ENCODE measurements around the gene KIF26A.

Gene KIF26A

GRCh38 chr14:104112113-104112505 lies 26.3 kb upstream of the KIF26A start:
- no peak for DNase-seq (ENCODE audit: extremely low spot score)
- ChIA-PET POLR2A (no interaction called here), CTCF (no interaction called here)
- TF ChIP-seq FOXA1 (IDR thresholded peaks at IDR 0.05) (no peak), SUZ12 (IDR thresholded peaks at IDR 0.05) (no peak), HDGF (IDR thresholded peaks at IDR 0.05; ENCODE audit: borderline replicate concordance) (no peak), TARDBP (IDR thresholded peaks at IDR 0.05) (no peak), NFRKB (IDR thresholded peaks at IDR 0.05) (no peak)

GRCh38 chr14:104112609-104113571 lies 25.5 kb upstream of the KIF26A start:
- POLR2A ChIA-PET, result no interaction called here
- CTCF ChIA-PET, result no interaction called here
- DNase-seq (ENCODE audit: extremely low spot score), result no peak
- no peak for TF ChIP-seq NFRKB (IDR thresholded peaks at IDR 0.05)
- TF ChIP-seq CTBP1 (IDR thresholded peaks at IDR 0.05; ENCODE audit: borderline replicate concordance), result no peak
- TF ChIP-seq PKNOX1 (IDR thresholded peaks at IDR 0.05), result no peak

GRCh38 chr14:104113631-104114420 lies 24.6 kb upstream of the KIF26A start:
- ChIA-PET POLR2A (no interaction called here), CTCF (interaction anchor here (2.6 kb wide), 1 partner anchor 36 kb away, joined by 5 read pairs; no protein-coding TSS in a partner anchor)
- no peak for DNase-seq (ENCODE audit: extremely low spot score)
- TF ChIP-seq FOXA1 (IDR thresholded peaks at IDR 0.05) (no peak), SUZ12 (IDR thresholded peaks at IDR 0.05) (no peak), BHLHE40 (IDR thresholded peaks at IDR 0.05; ENCODE audit: borderline replicate concordance) (no peak), FOXK2 (IDR thresholded peaks at IDR 0.05) (no peak), TARDBP (IDR thresholded peaks at IDR 0.05) (no peak), ARNT (IDR thresholded peaks at IDR 0.05) (no peak), LEF1 (IDR thresholded peaks at IDR 0.05; ENCODE audit: borderline replicate concordance) (no peak), CTBP1 (IDR thresholded peaks at IDR 0.05; ENCODE audit: borderline replicate concordance) (no peak), ZNF384 (IDR thresholded peaks at IDR 0.05) (no peak), SP1 (IDR thresholded peaks at IDR 0.05) (no peak), FOXM1 (IDR thresholded peaks at IDR 0.05; ENCODE audit: borderline replicate concordance) (no peak), L3MBTL2 (conservative IDR thresholded peaks at IDR 0.05) (no peak), PKNOX1 (IDR thresholded peaks at IDR 0.05) (no peak), NFRKB (IDR thresholded peaks at IDR 0.05) (no peak), ELF4 (IDR thresholded peaks at IDR 0.05) (no peak), HDGF (IDR thresholded peaks at IDR 0.05; ENCODE audit: borderline replicate concordance) (no peak)

- no peak for TF ChIP-seq ZNF384 (IDR thresholded peaks at IDR 0.05)
- TF ChIP-seq SUZ12 (IDR thresholded peaks at IDR 0.05), result no peak
- TF ChIP-seq ARNT (IDR thresholded peaks at IDR 0.05), result no peak
- TF ChIP-seq FOXK2 (IDR thresholded peaks at IDR 0.05), result no peak
- TF ChIP-seq TARDBP (IDR thresholded peaks at IDR 0.05), result no peak
- no peak for TF ChIP-seq ELF4 (IDR thresholded peaks at IDR 0.05)
- TF ChIP-seq CTBP1 (IDR thresholded peaks at IDR 0.05; ENCODE audit: borderline replicate concordance), result no peak
- TF ChIP-seq LEF1 (IDR thresholded peaks at IDR 0.05; ENCODE audit: borderline replicate concordance), result no peak
- no peak for TF ChIP-seq BHLHE40 (IDR thresholded peaks at IDR 0.05; ENCODE audit: borderline replicate concordance)
- TF ChIP-seq NFRKB (IDR thresholded peaks at IDR 0.05), result no peak
- TF ChIP-seq FOXA1 (IDR thresholded peaks at IDR 0.05), result no peak
- TF ChIP-seq FOXM1 (IDR thresholded peaks at IDR 0.05; ENCODE audit: borderline replicate concordance), result no peak
- TF ChIP-seq HDGF (IDR thresholded peaks at IDR 0.05; ENCODE audit: borderline replicate concordance), result no peak
- TF ChIP-seq SP1 (IDR thresholded peaks at IDR 0.05), result no peak
- POLR2A ChIA-PET, result no interaction called here
- no peak for DNase-seq (ENCODE audit: extremely low spot score)
- CTCF ChIA-PET, result interaction anchor here (2.6 kb wide), 1 partner anchor 37 kb away, joined by 5 read pairs; no protein-coding TSS in a partner anchor
Measured at GRCh38 chr14:104114421-104115130, 23.8 kb upstream of the KIF26A start.

GRCh38 chr14:104115131-104115600 lies 23.2 kb upstream of the KIF26A start:
- TF ChIP-seq SUZ12 (IDR thresholded peaks at IDR 0.05) (no peak), HDGF (IDR thresholded peaks at IDR 0.05; ENCODE audit: borderline replicate concordance) (no peak), SP1 (IDR thresholded peaks at IDR 0.05) (no peak), ARNT (IDR thresholded peaks at IDR 0.05) (no peak), ZNF384 (IDR thresholded peaks at IDR 0.05) (no peak), FOXK2 (IDR thresholded peaks at IDR 0.05) (no peak), ELF4 (IDR thresholded peaks at IDR 0.05) (no peak), BHLHE40 (IDR thresholded peaks at IDR 0.05; ENCODE audit: borderline replicate concordance) (no peak), TARDBP (IDR thresholded peaks at IDR 0.05) (no peak), LEF1 (IDR thresholded peaks at IDR 0.05; ENCODE audit: borderline replicate concordance) (no peak), L3MBTL2 (conservative IDR thresholded peaks at IDR 0.05) (no peak), NFRKB (IDR thresholded peaks at IDR 0.05) (no peak), PKNOX1 (IDR thresholded peaks at IDR 0.05) (no peak), FOXM1 (IDR thresholded peaks at IDR 0.05; ENCODE audit: borderline replicate concordance) (no peak)
- CTCF ChIA-PET, result interaction anchor here (2.6 kb wide), 1 partner anchor 37 kb away, joined by 5 read pairs; no protein-coding TSS in a partner anchor
- POLR2A ChIA-PET, result no interaction called here

More at GRCh38 chr14:104115131-104115600, 23.2 kb upstream of the KIF26A start:
- no peak for DNase-seq (ENCODE audit: extremely low spot score)

All from HEK293T (cell line).